HG03378 (cell line): ENCODE measurements around the gene ARRB1.
"Not testable (repeated sequence)": the region's sequence is repeated elsewhere in the genome, so short reads cannot be mapped to it uniquely, and the experiment has no call there.

Experiments
- ATAC-seq: cut with Tn5 transposase; IDR thresholded peaks from one replicate; pipeline ENCODE4 v1.9.1; 2021; ENCODE audit warnings: mild to moderate bottlenecking, moderate library complexity; ENCODE audit not compliant: unreplicated experiment

ARRB1 gene

DNA sequence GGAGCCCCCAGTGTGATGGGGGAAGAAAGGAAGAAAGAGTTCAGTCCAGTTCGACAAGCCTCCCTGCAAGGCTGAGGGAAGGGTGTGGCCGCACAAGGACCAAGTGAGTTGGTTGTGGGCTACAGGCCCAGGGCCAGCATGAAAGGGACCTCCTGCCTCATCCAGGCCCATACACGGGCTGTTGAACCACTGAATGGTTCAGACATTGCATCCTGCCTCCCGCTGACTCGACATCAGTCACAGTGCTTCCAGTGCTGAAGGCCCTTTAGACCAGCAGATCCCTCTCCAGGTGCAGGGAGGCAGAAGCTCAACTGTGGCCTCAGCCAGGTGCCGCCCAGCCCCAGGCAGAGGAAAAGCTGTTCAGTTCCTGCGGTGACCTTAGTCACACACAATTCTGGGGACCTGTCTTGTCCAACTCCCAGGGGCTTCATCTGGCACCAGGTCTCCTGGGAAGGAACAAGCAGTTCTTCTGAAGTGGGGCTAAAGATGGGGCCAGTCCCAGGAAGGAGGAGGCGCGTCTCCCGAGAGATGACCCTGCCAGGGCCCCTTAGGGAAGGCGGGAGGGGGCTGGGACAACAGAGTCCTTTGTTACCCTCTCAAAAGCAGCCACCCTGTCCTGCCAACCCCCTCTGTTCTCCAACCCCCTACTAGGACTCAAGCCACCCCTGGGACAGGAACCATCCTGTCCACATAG lies 6.6 kb downstream of the ARRB1 start:
- ATAC-seq = no peak

DNA sequence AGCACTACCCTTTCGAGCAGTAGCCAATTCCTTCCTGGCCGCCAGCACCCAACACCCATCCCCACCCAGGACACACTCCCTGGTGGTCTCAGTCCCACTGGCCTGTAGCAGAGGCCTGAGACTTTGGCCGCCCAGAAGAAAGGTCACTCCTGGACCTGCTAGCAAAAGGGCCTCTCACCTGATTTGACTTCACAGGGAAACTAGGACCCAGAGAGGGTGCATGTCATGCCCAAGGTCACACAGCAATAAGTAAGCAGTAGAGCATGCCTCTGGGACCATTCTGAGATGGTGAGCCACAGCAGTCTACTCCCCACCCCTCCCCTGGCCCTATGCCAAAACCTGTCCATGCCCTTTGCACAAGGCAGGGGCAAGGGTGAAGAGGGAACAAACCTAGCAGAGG lies 7.3 kb downstream of the ARRB1 start:
- no peak for ATAC-seq

DNA sequence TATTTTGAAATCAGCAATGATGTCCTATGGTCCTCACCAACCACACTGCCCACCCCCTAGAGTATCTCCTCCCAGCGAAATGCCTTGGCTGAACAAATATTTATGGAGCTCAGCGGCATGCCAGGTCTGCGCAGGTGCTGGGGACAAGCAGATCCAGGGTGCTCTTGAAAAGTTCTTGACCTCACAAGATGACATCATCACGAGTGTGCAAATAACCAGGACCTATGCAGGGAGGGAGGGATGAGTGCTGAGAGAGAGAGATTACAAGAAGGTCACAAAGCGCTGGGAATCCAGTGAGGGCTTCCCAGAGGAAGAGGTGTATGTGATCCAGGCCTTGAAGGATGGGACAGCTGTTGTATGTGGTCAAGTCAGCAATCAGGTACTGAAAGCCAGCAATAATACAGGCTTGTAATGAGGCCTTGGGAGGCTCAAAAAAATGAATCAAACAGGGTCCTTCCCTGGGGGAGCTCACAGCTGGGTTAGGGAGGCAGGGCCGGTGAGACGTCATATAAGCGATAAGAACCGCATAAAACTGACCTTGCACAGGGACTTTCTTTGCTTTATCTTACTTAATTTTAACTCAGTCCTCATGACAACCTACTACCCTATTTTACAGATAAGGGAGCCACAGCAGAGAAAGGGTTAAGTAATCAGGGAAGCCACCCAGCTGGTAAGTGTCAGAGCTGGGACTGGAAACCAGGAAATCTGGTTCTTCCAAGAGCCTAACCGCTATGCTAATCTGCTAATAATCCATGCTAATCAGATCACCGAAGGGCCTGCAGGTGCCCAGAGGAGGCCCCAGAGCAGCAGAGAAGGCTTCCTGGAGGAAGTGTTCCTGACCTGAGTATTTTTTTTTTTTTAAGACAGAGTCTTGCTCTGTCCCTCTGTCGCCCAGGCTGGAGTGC lies 8.2 kb downstream of the ARRB1 start:
- no peak for ATAC-seq

DNA sequence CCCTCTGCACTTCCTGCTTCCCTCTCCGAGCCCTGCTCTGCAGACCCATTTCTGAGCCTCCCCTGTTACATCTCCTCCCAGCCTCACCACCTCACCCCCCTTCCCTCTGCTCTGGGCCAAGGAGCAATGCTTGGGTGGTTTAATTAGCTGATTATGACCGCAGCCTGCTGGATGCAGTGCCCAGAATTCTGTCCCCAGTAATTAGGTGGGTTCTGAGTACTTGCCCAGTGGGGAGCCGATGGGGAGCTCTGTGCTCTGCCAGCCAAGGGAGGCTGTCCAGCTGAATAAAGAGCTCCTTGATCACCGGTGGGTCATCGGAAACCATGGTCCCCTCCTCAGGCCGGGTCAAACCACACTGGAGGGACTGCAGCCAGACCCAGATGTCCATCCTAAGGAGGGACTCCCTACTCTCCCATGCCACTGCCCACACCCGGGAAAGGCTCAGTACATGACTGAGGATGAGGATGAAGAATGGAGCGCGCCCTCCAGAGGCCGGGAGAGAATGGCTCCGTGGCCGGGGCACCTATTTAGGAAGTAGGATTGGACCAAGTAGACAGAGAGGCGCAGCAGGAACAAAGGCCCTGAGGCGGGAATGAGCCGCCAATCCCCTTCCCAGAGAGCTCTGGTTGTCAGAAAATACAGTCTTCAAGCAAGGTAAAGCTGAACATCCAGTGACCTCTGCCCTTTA lies 9.1 kb downstream of the ARRB1 start:
- no peak for ATAC-seq

DNA sequence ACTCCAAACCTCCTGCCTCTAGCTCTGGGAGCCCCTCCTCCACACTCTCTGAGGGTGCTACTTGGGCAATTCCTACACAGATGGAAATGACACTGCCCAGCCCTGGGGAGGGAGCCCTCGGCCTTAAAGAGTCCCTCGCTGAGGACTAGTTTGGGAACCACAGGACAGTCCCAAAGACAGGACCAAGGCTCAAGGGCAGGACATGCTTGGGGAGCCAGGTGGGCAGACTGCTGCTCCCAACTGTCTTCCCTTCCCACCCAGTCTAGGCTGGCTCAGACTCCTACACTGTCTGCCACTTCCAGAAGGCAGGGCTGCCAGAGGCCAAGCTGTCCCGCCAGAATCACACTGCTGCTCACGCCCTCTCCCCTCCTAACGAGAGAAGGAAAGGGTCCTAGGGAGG lies 9.8 kb downstream of the ARRB1 start:
- ATAC-seq = no peak

DNA sequence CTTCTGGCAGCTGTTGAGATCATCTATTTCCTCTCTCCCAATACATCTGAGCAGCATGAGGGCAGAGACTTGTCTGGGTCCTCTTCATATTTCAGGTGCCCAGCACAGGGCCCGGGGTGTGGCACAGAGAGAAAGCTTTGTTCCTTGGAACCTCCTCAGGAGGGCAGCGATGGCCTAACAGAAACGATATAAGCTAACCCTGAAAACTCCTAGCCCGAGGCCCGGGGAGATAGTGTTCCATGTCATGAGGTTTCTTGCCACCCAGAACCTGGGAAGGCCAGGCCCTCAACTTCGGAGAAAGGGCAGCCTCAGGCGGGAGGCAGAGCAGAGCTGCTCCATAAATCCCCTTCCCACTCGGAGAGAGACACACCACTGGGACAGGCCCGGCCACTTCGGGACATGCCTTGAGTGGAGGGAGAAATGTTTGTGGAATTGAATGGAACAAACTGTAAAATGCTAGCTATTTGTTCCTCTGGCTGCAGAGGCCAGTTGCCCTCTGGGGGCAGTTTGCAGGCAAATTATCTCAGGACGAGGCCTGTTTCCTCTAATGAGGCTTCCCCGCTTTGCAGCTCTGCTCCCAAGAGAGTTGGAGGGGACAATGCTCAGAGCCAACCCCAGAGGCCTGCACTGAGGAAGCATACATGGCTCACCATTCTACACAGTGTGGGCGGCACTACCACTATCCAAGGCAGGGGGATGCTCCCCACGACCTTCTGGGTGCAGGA lies 11.6 kb downstream of the ARRB1 start:
- no peak for ATAC-seq

DNA sequence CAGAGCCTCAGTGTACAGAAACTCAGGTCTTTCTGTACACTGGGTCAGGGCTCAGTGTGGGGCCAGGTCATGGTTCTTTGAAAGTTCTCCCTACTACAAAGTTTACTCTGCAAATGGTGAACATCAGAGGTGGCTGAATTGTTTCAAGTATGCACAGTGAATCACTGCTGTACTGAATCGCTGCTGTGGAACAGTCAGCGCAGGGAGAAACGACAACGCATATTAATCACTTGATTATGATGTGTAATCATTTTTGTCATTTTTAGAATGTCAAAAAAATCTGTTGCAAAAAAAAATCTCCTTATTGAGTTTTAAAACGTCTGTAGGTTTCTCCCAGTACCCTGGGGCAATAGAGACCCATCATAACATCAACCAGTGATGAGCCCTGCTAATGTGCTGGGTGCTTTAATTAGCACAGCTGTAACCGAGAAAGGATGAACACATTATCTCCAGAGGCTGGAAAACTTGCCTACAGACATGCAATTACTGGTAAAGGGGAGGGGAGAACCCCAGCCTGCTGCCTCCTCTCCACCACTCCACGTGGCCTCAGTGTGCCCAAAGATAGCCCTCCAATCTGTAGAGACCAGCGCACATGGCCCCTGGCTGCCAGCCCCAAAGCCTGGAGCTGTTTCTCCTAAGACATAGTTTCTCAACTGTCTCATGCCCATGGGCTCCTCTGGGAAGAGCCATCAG lies 12.8 kb downstream of the ARRB1 start:
- ATAC-seq = no peak

DNA sequence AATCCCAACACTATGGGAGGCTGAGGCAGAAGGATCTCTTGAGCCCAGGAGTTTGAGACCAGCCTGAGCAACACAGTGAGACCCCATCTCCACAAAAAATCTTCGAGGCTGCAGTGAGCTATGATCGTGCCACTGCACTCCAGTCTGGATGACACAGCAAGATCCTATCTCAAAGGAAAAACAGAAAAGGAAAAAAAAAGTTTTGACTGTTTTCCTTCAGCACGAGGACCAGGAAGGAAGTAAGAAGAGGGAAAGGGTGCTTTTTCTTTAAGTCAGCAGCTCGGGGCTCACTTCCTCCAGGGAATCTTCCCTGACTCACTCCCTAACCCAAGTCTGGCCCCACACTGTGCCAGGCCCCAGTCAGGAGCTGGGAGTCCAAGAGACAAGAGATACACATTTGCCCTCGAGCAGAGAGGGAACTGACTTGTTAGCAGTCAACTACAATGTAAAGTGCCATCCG lies 14.2 kb downstream of the ARRB1 start:
- ATAC-seq = no peak

DNA sequence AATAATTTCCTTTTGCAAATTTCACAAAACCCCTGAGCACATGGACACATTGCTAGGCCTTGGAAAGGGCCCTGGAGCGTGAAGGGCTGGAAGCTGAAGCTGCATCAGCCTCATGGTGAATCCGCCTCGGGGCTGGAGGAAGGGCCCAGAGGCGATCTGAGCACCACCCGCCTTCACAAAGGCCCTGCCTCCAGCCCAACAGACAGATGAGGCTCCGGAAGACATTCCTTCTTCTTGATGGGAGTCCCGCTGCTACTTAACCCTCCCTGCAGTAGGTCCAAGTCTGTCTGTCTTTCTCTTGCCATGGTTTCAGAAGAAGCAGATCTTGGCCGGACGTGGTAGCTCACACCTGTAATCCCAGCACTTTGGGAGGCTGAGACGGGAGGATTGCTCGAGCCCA lies 16.5 kb downstream of the ARRB1 start:
- ATAC-seq = no peak

DNA sequence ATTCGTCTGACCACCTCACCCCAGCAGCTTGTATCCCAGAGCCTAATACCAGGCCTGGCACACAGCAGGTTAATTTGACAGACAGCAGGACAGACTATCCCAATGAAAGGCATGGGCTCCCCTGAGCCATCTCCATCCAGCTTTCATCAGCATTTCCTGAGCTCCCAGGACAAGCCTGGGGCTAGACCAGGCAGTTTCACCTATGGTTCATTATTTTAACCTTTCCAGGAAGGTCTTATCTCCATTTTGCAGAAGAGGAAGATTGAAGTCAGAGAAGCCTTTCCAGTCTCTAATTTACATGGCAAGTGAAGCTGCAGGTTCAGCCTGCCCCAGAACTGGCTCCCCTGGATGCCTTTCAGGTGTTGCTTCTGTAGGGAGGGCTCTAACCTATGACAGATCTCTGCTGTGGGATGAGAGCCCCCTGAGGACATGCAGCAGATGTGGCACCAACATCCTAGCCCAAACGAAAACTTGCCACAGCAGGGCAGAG lies 17.0 kb downstream of the ARRB1 start:
- ATAC-seq = no peak

DNA sequence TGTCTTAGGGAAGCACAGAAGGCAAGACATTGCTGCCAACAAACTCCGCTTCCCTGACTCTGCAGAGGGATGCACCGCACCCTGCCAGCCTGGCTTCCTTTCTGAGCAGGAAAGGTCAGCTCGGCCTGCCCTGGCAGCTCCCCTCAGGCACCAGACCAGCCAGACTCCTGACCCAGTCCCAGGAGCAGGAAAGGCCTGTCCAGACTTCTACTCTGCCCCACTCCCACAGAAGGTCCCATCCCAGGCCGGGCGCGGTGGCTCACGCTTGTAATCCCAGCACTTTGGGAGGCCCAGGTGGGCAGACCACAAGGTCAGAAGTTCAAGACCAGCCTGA lies 17.7 kb downstream of the ARRB1 start:
- no peak for ATAC-seq

DNA sequence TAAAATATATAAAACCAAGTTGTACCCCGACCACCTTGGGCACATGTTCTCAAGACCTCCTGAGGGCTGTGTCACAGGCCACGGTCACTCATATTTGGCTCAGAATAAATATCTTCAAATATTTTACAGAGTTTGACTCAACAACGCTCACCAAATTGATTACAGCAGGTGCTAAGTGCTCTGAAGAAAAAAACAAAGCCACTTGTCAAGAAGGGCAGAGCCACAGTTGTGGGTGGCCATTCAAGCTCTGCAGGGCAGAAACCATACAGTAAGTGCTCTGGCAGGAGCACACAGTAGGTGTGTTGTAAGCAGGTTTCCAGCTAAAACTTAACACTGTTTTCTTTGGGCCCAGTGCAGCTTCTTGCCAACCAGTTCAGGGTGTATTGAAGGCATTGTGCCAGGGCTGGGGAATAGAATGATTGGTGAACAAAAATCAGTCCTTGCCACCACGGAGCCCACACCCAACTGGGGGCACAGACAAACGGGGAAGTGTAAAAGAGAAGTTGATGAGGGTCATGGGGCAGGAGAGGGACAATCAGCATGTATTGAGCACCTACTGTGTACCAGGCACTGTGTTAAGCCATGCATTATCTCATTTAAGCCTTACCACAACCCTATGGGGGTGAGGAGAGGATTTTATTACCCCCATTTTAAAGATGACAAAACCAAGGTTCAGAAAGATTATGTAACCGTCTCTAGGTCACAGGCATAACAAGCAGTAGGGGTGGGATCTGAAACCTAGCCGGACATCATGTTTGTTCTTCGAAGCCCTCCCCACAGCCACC lies 18.2 kb downstream of the ARRB1 start:
- ATAC-seq = no peak

DNA sequence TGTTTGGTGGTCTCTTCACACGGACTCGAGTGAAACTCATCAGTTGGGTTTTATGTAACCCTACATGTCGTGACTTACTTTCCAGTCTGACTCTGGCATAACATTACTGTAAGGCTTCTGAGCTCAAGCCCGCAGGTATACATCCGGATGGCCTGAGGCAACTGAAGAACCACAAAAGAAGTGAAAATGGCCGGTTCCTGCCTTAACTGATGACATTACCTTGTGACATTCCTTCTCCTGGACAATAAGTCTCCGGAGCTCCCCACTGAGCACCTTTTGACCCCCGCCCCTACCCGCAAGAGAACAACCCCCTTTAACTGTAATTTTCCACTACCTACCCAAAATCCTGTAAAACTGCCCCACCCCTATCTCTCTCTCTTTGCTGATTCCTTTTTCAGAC lies 19.7 kb downstream of the ARRB1 start:
- not testable (repeated sequence) for ATAC-seq

DNA sequence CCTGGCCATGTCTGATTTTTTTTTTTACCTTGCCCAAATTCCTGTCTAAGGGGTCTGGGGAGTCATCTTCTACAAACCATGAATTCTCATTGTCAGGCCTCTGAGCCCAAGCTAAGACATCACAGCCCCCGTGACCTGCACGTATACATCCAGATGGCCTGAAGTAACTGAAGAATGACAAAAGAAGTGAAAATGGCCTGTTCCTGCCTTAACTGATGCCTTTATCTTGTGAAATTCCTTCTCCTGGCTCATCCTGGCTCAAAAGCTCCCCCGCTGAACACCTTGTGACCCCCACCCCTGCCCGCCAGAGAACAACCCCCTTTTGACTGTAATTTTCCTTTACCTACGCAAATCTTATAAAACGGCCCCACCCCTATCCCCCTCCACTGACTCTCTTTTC lies 20.2 kb downstream of the ARRB1 start:
- not testable (repeated sequence) for ATAC-seq

DNA sequence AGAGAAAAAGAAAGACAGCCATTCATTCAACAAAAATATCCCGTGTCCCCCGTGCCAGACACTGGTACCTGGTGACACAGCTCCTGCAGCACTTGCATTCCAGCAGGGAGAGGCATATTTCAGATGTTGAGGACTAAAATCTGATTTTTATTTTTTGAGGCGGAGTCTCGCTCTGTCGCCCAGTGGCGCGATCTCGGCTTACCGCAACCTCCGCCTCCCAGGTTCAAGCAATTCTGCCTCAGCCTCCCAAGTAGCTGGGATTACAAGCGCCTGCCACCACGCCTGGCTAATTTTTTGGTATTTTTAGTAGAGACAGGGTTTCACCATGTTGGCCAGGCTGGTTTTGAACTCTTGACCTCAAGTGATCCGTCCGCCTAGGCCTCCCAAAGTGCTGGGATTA lies 20.6 kb downstream of the ARRB1 start:
- not testable (repeated sequence) for ATAC-seq

DNA sequence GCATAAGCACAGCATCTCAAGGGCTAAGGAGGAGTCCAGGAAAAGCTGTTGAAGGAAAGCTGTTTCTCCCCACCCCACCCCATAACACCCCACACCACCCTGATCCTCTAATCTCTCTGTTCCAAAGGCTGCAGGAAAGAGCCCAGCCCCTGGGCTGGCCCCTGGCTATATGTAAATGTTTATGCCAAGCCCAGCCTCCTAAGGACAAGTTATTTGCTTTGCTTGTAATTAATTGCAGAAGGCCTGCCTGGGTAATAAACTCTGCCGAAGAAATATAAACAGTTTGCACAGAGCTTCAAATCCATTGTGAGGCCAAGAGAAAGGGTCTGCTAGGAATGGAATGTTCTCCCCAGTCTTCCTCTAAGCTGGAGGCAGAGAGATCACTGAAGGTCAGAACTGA lies 21.2 kb downstream of the ARRB1 start:
- ATAC-seq = no peak

DNA sequence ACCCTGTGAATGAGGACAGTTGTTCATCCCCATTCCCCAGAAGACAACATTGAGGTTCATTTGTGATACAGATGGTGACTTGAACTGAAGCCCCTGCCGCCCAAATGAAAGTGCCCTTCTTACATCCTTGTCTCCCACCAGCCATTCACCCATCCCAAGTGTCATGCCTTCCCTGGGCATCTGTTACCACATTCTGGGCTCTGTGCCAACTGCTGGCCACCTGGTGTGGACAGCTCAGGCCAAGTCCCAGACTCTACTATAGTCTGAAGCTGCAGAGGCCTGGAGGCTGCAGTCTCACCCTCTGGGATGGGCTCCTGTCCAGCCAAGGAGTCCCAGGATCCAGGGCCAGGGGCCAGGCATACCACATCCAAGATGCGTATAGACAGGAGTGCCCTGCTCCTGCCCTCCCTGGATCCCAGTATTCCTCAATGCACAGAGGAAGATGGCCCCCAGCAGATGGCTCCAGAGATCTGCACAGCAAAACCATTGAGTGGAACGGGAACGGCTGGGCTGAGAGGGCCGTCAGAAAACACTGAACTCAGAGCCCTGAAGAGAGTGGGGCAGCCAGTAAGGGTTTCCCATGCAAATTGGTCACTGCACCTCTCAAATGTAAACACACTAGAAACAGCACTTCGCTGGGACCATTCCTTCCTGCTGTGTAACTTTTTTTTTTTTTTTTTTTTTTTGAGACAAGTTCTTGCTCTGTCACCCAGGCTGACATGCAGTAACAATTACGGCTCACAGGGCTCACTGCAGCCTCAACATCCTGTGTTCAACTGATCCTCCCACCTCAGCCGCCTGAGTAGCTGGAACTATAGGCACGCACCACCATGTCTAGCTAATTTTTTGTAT lies 22.8 kb downstream of the ARRB1 start:
- no peak for ATAC-seq

DNA sequence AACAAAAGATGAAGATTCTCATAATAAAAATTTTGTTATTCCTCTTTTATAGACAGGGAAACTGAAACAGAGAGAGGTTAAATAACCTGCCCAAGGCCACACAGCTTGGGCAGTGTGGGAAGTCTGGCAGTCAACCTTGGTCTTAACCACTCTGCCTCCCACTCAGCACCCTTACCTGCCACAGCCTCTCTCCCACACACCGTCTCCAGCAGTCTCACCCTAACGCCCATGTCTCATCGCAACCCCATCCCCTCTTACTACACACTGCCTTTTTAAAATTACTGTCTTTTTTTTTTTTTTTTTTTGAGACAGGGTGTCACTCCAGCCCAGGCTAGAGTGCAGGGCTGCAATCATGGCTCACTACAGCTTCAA lies 25.0 kb downstream of the ARRB1 start:
- no peak for ATAC-seq
